Endothelial cell of umbilical vein (primary cell): ENCODE data around the gene AURKA. TPM values are rescaled to one million over a fixed set of nuclear protein-coding genes. Genes with fewer than 3 reads are reported as not detected.
A peak's percentile ranks its signal among the peaks of the same experiment; 100 is the strongest.
"Not testable (repeated sequence)": the region's sequence is repeated elsewhere in the genome, so short reads cannot be mapped to it uniquely, and the experiment has no call there.

Experiments
- BruUV-seq: library from RNA; stranded (reverse); fragments of 400-500 nt; replicated peaks from 2 replicates; lab custom pipeline; 2021; lab: Mats Ljungman, UMichigan
- CTCF ChIA-PET: fragments of 300-600, 350-600 bp; sonication (Branson Sonifier 250); formaldehyde crosslinking; loops from one replicate; lab custom pipeline; 2021; ENCODE audit warnings: antibody characterized with exemption, inconsistent platforms; lab: Charles Lee
- POLR2A ChIA-PET: fragments of 300-600, 350-600 bp; sonication (Branson Sonifier 250); formaldehyde crosslinking; loops from one replicate; lab custom pipeline; 2021; ENCODE audit warnings: antibody characterized with exemption, inconsistent platforms; lab: Charles Lee
- DNase-seq: peaks from one replicate; pipeline ENCODE4 v3.0.0-alpha.2; 2011; ENCODE audit warnings: low read depth, low spot score
- FAIRE-seq: peaks from 2 replicates; lab custom pipeline; 2011; peaks lifted over from hg19 to GRCh38; lab: Jason Lieb, UNC
- H2AFZ ChIP-seq: 2 replicates; pipeline ENCODE4 v1.6.0; 2012; ENCODE audit warnings: low read depth, low read length, control low read depth, inconsistent platforms
- H3K27ac ChIP-seq: 2 replicates; pipeline ENCODE4 v1.5.1; 2011; ENCODE audit warnings: low read depth, mild to moderate bottlenecking, control low read depth, low read length, moderate library complexity; ENCODE audit not compliant: insufficient read depth
- H3K27me3 ChIP-seq, 2 experiments: 2 replicates each; pipeline versions ENCODE4 v1.6.0 to v1.6.1; 2011; ENCODE audit warnings: low read length in 2 of 2, mixed read lengths in 1 of 2; ENCODE audit not compliant: control insufficient read depth in 2 of 2, insufficient read depth in 2 of 2
- H3K36me3 ChIP-seq, 2 experiments: 2 replicates in 1 of 2; 3 replicates in 1 of 2; pipeline ENCODE4 v1.5.1; 2011; ENCODE audit warnings: low read length in 2 of 2, mild to moderate bottlenecking in 1 of 2, moderate library complexity in 1 of 2; ENCODE audit not compliant: control insufficient read depth in 2 of 2, insufficient read depth in 2 of 2; ENCODE audit errors: extremely low read depth in 1 of 2
- H3K4me1 ChIP-seq: 3 replicates; pipeline ENCODE4 v1.5.1; 2011; ENCODE audit warnings: mild to moderate bottlenecking, low read length; ENCODE audit not compliant: control insufficient read depth, insufficient read depth; ENCODE audit errors: extremely low read depth
- H3K4me2 ChIP-seq: 2 replicates; pipeline ENCODE4 v1.6.1; 2011; ENCODE audit warnings: low read length, control low read depth, mixed read lengths; ENCODE audit not compliant: insufficient read depth
- H3K4me3 ChIP-seq, 3 experiments: fragments of 200-600 bp in 1 of 3; sonication (generic), shearing (Covaris generic) in 1 of 3; replicated peaks in 1 of 3; 2 replicates each; pipeline ENCODE4 v1.5.1; 2011 to 2016; ENCODE audit warnings: control low read depth in 3 of 3, low read length in 3 of 3, mild to moderate bottlenecking in 2 of 3, inconsistent platforms in 1 of 3, low read depth in 1 of 3, moderate library complexity in 1 of 3; ENCODE audit not compliant: insufficient read depth in 1 of 3
- H3K79me2 ChIP-seq: 2 replicates; pipeline ENCODE4 v1.6.0; 2012; ENCODE audit warnings: low read length, inconsistent platforms; ENCODE audit not compliant: control insufficient read depth, insufficient read depth
- H3K9ac ChIP-seq: replicated peaks from 2 replicates; pipeline ENCODE3; 2011; ENCODE audit warnings: low read length, control low read depth; ENCODE audit not compliant: insufficient read depth; ENCODE audit errors: extremely low read depth
- H3K9me1 ChIP-seq: replicated peaks from 3 replicates; pipeline ENCODE4 v1.6.0; 2011; ENCODE audit warnings: mild to moderate bottlenecking, low read length; ENCODE audit not compliant: control insufficient read depth, insufficient read depth; ENCODE audit errors: extremely low read depth
- H3K9me3 ChIP-seq: replicated peaks from 2 replicates; pipeline ENCODE4 v1.5.1; 2012; ENCODE audit warnings: low read length, inconsistent platforms; ENCODE audit not compliant: control insufficient read depth, insufficient read depth
- H4K20me1 ChIP-seq: replicated peaks from 2 replicates; pipeline ENCODE3; 2011; ENCODE audit warnings: mild to moderate bottlenecking, low read length; ENCODE audit not compliant: control insufficient read depth, insufficient read depth; ENCODE audit errors: extremely low read depth
- CTCF ChIP-seq, 2 donors: IDR thresholded peaks; 1 replicate in 1 of 2; 2 replicates in 1 of 2; pipeline ENCODE4 v1.5.1; 2011; ENCODE audit warnings: low read length in 2 of 2, mild to moderate bottlenecking in 2 of 2, moderate library complexity in 2 of 2, control low read depth in 1 of 2, inconsistent platforms in 1 of 2, low read depth in 1 of 2; ENCODE audit not compliant: insufficient read depth in 1 of 2; ENCODE audit errors: extremely low read depth in 1 of 2
- EZH2 ChIP-seq: IDR thresholded peaks from 2 replicates; pipeline ENCODE4 v1.6.1; 2012; ENCODE audit warnings: borderline replicate concordance, low read depth, mild to moderate bottlenecking, moderate library complexity, low read length, inconsistent platforms; ENCODE audit not compliant: severe bottlenecking
- dilution Hi-C: fragments of 300-500 bp; cut with MboI; formaldehyde crosslinking; loops from one replicate; pipeline ENCODE4 v1.15.0; 2019; ENCODE audit warnings: low sequenced_read_pairs; ENCODE audit not compliant: extremely low pct_ligation_motif_present
- intact Hi-C: fragments of 100-400 bp; cut with micrococcal nuclease; formaldehyde crosslinking; loops from one replicate; pipeline ENCODE4 v1.10.0; 2022
- polyA plus RNA-seq, 4 experiments: library from polyadenylated mRNA; depleted of rRNA in 3 of 4; stranded (reverse) in 3 of 4; unstranded in 1 of 4; fragments of >200 nt; gene quantifications; 2 replicates each; pipeline versions ENCODE4 v1.2.1 to v1.2.3, GENCODE V29; 2011 to 2012; ENCODE audit warnings: missing spikeins in 1 of 4
- total RNA-seq: library from RNA; stranded (reverse); gene quantifications from 2 replicates; pipeline ENCODE4 v1.2.3, GENCODE V29; 2021

Gene AURKA
- total and polyA plus RNA-seq, 2 donors (not counting 3 experiments of a cell fraction or from before 2014, with no cell fraction given), result 33.1 to 56.9 TPM

GRCh38 chr20:56411759-56412472 is 19.9 kb upstream of the AURKA start, which contains the start of gene CASS4:
Gene CASS4 (plus strand): TSS chr20:56412260. CDS start chr20:56412459, 199 bp downstream.
- intact Hi-C loops, result no loop called here
- TF ChIP-seq EZH2, result no peak
- TF ChIP-seq CTCF (IDR thresholded peaks at IDR 0.05; ENCODE audit: extremely low read depth in 1 of 2, insufficient read depth in 1 of 2, low read depth in 1 of 2, low read length in 2 of 2), result no peak
- H3K4me2 ChIP-seq, result peak within 1 kb of the TSS; percentile 33
- H4K20me1 ChIP-seq, result no peaks in the 10 kb centered on the region
- FAIRE-seq (no peak), DNase-seq (peak; percentile 30)
- dilution Hi-C loops, result no loop called here
- ChIA-PET CTCF (interaction anchor here (0.6 to 2.3 kb wide), 13 partner anchors 9 to 645 kb away, joined by 3 to 11 read pairs (median 4); partner anchors contain the start of genes AURKA, CSTF1 and FAM210B), POLR2A (no interaction called here)
- H3K27me3 ChIP-seq, result no peaks in the 10 kb centered on the region
- H3K4me1 ChIP-seq, result peaks cover 4% of the 10 kb centered on the region
- no peak within 1 kb of the TSS for H3K4me3 ChIP-seq
- H2AFZ ChIP-seq, result no peak within 1 kb of the TSS
- no peak within 1 kb of the TSS for H3K27ac ChIP-seq
- H3K9me1 ChIP-seq, result no peaks in the 10 kb centered on the region
- no peaks in the 10 kb centered on the region for H3K9me3 ChIP-seq
- no peaks in the 10 kb centered on the region for H3K79me2 ChIP-seq
- H3K36me3 ChIP-seq, result peaks cover 4 to 5% of the 10 kb centered on the region in 2 experiments
- no TSS peak for BruUV-seq
- no peak within 1 kb of the TSS for H3K9ac ChIP-seq

GRCh38 chr20:56411287-56411686 is 19.3 kb upstream of the AURKA start:
- H3K36me3 ChIP-seq, POLR2A ChIA-PET, BruUV-seq, FAIRE-seq, DNase-seq, H3K27me3 ChIP-seq, intact Hi-C loops, dilution Hi-C loops, H3K27ac ChIP-seq, H3K9ac ChIP-seq, H3K4me3 ChIP-seq, H3K79me2 ChIP-seq, H3K9me3 ChIP-seq, H3K4me1 ChIP-seq, H4K20me1 ChIP-seq, H2AFZ ChIP-seq, H3K9me1 ChIP-seq: not testable (repeated sequence)
- H3K4me2 ChIP-seq, result peak overlapping the region; percentile 33
- CTCF ChIA-PET, result interaction anchor here (1.1 to 2.3 kb wide), 11 partner anchors 10 to 73 kb away, joined by 3 to 11 read pairs (median 4); partner anchors contain the start of genes AURKA, CSTF1 and FAM210B
